Stimulated activated CD4-positive, alpha-beta T cell treated with anti-CD3 and anti-CD28 coated beads, Interleukin-4, amount 100 ng/mL, for 4 hours (primary cell): Measurements from ENCODE around the gene UBL4A.

Source experiments
- DNase-seq, 2 experiments: peaks; one replicate each; pipeline ENCODE4 v3.0.0-alpha.2; 2020

UBL4A gene

DNA sequence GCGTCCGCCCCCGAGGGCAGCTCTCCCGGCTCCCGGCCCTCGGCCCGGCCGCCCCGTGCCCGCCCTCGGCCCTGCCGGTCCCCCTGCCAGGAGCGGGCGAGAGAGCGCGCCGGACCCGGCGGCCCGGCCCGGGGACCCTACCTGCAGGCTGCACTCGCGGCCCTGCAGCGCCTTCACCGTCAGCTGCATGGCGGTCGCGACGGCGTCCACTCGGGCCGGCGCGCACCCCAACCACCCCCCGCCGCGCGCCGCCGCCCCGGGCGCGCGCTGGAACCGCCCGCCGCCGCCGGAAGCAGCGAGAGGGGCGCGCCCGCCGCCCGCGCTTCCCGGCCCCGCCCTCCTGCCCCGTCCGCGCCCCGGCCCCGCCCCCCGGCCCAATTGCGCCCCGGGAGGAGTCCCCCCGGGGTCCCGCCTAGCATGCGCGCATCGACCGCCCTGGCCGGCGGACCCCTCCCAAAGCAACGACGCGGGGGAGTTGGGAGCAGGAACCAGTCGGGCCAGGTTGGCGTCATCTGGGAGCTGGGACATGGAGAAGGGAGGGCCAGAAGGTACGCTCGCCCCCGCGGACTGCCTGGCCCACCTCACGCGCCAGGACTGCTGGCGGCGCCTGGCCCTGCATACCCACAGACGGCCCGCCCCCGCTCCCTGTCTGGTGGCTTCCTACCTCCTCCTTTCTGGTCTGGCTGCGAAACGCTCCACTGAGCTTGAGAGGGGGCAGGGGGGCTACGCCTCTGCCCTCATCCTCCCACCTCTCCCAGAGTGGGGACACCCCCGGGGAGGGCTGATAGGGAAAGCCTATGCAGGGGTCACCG lies at the start of gene UBL4A:
Gene UBL4A, minus strand, starts transcription at position 220 of the 812 bp plus-strand sequence. Its CDS starts 31 bp downstream, at position 189.
- DNase-seq: peak; percentile 22 to 66

DNA sequence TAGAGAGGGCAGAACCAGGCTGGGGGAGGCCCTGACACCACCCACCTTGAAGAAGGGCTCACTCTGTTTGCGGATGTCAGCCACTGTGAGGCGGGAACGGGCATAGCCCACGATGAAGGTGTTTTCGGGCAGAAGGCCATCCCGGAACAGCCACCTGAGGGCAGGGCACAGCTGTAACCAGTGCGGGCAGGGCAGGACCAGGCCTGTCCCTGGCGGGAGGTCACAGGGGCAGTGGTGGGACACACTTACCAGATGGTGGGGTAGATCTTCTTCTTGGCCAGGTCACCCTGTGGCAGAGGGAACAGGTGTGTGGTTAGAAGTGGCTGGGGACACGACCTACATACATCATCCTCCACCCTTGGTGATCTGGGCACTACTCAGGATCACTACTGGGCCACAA lies 49.5 kb upstream of the UBL4A start:
- DNase-seq: no peak

DNA sequence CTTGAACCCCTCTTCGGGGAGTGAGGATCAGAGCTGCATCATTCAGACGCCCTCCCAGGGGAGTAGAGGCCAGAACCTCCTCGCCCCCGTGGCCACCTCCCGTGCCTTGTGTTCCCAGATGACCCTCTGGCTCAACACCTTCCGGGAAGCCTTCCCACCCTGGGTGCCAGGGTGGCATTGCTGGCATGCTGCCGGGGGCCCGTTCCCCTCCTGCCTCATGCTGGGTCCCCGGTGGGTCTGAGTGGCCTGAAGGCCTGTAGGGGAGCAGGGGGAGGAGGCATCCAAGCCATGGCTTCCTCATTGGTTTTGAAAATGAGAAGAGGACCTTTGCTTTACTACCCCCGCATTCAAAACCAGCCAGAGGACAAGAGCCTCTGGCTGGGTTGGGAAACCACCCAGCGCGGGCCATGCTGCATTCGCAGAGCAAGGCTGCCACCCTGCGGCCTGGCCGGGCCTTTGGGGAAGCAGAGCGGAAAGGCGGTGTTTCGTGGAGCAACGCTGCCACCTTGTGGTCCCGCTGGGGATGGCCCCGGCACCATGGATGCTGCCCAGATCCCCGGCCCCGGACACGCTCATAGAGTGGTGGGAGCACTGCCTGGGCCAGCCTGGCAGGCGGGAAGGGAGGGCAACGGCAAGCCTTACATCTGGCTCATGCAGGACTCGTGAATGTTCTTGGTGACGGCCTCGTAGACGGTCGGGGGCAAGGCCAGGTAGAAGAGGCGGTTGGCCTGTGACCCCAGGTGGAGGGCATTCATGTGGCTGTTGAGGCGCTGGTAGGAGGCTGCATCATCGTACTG lies 48.3 kb upstream of the UBL4A start:
- peak; percentile 80 to 82 for DNase-seq

DNA sequence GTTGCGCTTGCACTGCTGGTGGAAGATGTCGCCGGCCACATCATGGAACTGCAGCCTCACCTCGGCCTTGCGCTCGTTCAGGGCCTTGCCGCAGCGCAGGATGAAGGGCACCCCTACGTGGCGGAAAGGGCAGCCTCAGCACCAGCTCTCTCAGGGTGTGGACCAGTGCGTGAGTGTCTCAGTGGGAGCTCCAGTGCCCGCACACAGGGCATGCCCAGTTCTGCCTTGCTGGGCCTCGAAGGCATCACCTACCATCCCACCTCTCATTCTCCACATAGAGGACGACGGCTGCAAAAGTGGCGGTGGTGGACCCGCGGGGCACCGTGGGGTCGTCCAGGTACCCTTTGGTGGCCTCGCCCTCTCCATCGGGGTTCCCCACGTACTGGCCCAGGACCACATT lies 46.3 kb upstream of the UBL4A start:
- no peak for DNase-seq

DNA sequence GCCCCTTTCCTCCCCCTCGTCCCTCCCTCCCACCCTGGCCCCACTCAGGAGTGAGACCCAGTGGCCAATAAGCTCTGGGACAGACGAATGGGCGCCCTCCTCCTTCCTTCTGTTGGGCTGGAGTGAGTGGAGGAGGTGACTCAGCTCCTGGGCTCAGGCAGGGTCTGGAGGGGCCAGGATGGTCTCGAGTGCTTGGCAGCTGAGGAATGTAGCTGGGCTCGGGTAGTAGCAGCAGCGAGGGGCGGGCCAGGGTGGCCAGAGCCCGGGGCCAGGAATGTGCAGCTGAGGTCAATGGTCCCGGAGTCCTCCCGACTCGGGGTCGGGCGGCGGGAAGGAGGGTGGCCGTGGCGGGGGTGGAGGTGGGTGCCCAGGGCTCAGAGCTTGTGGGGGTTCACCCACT lies 45.2 kb upstream of the UBL4A start:
- DNase-seq: no peak

DNA sequence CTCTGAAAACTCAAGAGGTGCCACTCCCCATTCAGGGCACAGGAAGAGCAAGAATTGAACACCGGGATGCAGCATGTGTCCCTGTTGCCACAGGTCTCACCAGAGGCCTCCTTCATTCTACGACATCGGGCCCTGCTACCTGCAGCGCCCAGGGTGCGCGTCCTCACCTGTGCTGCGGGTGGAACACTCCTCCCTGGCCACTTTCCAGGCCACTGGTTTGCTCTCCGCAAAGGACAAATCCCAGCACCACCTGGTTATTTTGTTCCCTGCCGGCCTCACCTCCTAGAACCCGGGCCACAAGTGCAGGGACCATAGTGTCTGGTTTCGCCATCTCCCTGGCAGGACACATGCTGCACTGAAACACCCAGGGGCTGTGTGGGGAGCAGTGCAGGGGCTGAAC lies 43.9 kb upstream of the UBL4A start:
- DNase-seq: no peak

DNA sequence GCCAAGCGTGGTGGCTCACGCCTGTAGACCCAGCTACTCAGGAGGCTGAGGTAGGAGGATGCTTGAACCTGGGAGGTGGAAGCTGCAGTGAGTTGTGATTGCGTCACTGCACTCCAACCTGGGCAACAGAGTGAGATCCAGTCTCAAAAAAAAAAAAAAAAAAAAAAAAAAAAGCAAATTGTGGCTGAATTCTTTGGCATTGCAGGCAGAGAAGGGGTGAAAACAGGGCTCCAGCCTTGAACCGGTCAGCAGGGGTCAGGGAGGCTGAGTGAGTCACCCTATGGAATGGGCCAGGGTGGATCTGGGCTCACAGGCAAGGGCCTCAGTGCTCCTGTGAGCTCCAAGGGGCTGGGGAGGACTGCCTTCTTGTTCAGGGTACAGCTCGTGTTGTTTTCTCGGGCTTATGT lies 42.8 kb upstream of the UBL4A start:
- no peak for DNase-seq

DNA sequence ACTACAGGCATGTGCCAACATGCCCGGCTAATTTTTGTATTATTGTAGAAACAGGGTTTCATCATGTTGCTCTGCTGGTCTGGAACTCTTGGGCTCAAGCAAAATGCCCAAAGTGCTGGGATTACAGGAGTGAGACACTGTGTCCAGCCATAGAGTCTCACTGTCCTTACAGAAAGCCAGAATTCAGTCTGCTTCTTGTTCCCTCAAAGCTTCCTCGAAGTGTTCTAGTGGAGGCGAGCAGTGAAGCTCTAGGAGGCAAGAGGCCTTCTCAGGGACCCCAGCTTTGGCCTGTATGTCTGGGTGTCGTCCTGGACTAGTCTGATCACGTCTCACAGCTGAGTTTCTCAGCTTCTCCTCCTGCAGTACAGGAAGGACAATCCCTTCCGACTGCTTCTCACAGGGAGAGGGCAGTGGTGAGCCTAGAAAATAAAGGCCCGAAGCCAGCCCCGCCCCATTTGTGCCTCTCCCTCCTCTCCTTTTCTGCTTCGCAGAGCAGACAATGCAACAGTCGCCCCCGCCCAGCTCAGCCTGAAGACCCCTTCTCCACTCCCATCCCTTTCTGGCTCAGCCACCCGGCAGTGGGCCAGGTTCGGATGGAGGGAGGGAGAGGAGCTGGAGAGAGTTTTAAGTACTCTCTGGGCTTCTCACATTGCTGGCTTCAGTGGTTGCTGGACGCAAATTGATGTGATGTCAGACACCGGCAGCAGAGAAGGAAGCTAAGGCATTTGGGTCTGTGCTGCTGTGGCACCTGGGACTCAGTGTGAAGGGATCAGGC lies 40.7 kb upstream of the UBL4A start:
- peak; percentile 51 to 52 for DNase-seq

DNA sequence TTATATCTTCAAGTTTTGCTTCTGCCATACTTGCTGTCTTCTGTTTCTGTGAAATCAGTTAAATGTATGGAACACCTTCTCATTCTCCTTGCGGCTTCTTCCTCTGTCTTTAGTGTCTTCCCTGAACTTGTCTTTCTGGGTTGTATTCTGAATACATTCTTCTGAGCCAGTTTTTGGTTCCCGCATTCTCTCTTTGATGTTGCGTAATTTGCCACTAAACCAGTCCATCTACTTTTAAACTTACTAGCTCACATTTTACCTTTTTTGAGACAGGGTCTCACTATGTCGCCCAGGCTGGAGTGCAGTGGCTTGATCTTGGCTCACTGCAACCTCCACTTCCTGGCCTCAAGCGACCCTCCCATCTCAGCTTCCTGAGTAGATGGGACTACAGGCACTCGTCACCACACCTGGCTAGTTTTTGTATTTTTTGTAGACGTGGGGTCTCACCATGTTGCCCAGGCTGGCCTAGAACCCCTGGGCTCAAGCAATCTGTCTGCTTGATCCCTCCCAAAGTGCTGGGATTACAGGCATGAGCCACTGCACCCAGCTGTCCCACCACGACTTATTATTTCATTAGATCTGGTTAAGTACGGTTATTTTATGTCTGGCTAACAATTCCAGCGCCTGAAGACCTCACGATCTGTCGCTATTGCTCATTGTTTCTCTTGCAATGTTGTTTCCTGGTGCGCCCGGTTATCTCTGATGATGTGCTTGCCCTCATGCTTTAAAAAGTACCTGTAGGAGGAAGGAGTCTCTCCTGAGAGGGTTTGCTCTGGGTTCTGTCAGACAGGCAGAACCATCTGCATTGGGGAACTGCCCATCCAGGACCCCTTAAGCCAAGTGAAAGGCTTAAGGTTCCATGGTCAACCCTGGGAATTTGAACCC lies 39.4 kb upstream of the UBL4A start:
- DNase-seq: no peak

DNA sequence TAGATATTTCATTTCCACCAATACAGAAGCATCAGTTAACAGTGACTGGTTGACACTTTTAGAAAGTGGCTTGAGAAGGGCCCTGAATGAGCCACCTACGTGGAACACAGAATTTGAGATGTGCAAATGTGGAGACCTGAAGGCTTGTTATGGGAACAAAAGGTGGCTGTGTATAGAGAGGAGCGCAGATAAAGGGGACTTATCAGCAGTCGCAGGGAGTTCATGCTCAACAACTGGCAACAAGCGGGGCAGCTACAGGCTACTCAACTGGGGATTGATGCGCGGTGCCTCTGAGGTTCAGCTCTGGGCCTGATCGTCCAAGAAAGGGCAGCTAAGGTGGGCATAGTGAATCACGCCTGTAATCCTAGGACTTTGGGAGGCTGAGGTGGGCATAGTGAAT lies 33.0 kb upstream of the UBL4A start:
- no peak for DNase-seq

DNA sequence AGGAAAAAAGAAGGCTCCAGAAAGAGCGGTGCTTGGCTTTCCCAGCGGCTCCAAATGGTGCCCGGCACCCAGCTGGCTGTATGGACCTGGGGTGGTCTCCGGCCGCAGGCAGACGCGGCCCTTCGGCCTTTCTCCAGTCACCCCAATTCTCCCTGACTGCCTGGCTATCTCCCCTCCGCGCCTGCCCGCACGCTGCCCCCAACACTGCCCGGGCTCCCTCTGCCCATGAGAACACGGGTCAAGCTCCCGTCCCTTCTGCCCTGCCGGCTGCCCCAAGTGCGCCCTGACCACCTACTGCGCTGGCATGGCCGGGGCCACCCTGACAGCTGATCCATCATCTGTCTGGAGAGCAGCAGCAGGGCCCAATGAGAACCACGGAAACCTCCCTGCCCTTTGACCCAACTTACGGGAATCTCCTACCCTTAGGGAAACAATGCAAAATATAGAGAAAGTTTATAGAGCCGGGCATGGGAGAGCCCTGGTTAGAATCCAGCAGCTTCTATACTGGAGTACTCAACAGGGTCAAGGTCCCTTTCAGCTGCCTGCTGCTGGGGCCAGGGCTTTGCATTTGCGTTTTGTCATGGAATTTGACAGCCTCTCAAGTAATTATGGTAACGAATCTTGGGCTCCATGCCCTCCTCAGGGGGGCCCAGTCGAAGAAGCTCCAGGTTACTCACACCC lies 30.8 kb upstream of the UBL4A start:
- DNase-seq: no peak

DNA sequence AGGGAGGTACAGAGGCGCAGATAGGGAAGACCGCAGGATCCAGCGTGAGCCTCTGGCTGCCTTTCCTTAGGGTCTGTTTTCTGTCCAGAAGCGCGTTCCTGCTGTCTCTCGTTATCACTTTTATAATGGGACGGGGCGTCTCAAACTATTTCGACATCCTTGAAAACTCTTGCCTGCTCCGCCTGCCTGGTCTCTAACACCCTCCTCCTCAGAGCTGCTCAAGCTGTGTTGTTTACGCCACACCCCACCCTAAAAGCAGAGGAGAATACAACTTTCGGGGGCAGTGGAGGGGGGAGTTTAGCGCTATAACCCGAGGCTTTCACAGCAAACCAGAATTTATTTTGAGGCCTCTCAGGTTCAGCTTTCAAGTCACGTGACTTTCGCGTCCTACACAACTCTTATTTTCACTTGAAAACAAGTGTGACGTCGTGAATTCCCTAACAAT lies 30.3 kb upstream of the UBL4A start:
- DNase-seq: no peak

DNA sequence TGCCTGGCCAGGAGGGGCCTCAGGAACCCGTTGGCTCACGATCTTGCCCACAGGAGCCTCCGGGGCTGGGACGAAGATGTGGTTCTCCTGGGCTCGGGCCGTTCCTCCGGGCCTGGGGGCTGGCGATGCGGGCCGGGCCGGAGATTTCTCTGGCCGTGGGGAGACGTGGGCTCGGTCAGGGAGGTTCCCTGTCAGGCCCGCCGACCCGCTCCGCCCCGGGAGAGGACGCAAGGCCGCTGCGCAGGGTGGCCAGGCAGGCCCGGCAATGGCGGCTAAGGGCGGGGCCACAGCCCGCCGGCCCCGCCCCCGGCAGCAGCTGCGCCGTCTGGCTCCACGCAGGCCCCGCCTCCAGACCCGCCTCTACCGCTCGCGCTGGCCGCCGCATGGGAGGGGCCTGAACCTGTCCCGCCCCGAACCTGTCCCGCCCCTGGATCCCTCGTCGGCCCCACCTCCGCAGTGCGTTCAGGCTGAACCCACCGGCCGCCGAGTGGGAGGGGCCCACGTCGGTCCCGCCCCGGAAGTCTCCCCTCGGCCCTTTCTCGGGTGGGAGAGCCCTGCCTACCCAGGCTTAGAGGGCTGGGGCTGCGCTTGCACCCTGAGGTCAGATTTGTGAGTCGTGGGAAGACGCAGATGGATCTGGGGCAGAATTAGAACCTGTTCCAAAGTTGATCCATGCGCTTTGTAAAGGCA lies 29.7 kb upstream of the UBL4A start, which contains the start of gene FAM3A:
Gene FAM3A, minus strand, starts transcription at position 267 of the 690 bp plus-strand sequence. CDS start 460 bp downstream, outside the sequence.
- DNase-seq: peak; percentile 91

DNA sequence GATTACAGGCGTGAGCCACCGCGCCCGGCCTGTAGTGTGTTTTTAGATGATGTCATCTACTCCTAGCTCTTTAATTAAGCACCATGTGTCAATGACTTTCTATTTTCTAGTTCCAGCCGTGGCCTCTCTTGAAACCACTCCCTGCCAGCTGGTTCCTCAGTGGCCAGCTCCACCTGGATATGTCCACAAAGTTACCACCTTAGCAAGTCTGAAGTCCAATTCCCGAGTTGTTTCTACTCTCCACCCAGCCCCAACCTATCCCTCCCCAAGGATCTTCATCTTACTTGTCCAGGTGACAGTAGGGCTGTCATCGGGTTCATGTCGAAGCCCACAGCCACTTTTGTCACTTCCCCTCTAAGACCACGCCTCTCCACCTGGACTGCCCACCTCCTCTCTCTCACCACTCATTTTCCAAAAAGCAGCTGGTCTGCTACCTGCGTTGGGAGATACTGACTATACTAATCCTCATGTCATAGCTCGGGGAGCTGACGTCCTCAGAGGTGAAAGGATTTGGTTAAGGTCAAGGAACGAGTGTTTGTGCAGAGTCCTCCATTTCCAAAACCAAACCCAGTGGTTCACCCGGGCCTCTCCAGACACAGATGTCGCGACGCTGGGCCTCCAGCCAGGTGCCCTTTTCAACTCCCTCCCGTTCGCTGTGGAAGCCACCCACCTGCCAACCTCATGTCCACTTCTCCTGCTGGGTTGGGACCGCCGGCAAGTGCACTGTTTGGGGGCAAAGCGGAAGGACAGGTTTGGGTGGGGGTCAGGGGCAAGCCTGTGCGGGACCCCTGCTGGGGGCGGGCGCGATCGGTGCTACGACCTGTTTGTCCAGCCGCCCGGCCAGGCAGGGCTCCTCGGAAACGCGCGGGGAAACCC lies 28.9 kb upstream of the UBL4A start:
- no peak for DNase-seq

DNA sequence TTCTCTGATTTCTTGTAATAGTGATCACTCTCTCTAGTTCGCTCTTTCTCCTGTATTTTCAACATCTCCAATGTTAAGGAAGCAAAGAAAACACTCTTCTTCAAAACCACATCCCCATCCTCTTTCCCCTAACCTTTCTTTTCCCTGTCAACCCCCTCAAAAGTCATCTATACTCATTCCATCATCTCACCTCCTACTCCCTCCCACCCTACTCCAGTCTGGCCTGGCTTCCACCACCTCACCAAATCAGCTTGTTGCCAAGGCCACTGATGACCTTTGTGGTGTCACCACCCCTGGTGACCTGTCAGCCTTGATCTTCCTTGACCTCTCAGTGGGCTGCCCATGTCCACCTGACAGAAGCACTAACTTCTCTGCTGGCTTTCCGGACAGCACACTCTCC lies 27.3 kb upstream of the UBL4A start:
- DNase-seq: no peak

DNA sequence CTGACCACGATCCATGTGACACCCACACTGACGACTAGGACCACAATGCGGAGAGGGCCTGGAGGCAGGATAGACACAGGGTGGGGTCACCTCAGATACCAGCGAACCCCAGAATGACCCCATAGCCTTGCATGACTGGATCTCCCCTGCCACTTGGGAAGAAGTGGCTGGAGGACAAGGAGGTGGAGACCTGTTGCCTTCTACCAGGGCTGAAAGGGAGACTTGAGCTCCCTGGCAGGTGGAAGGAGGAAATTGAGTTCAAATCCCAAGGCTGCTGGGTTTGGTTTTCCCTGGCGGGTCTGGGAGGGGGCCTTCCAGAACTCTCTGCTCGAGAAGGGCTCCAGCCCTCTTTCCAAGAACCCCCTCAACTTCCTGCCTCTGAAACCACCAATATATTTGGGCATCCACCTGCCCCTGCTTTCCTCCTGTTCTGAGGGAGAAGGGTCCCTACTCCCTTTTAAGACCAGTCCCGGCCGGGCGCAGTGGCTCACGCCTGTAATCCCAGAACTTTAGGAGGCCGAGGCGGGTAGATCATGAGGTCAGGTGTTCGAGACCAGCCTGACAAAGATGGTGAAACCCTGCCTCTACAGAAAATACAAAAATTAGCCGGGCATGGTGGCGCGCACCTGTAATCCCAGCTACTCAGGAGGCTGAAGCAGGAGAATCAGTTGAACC lies 26.6 kb upstream of the UBL4A start:
- DNase-seq: no peak

DNA sequence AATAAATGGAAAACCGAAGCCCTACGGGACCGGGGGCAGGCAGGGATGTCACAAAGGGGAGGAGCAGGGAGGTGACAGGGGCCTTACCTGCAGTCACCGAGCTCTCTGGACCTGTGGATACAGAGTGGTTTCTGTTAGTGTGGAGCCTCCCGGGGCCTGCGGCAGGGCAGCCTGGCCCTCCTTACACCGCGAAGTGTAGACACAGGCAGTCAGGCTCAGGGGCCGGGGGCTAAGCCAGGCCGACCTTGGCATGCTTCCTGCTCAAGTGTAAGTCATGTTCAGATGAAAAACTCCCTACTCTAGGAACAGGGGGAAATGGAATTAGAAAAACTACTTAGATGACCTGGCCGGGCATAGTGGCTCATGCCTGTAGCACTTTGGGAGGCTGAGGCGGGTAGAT lies 25.3 kb upstream of the UBL4A start:
- DNase-seq: no peak

DNA sequence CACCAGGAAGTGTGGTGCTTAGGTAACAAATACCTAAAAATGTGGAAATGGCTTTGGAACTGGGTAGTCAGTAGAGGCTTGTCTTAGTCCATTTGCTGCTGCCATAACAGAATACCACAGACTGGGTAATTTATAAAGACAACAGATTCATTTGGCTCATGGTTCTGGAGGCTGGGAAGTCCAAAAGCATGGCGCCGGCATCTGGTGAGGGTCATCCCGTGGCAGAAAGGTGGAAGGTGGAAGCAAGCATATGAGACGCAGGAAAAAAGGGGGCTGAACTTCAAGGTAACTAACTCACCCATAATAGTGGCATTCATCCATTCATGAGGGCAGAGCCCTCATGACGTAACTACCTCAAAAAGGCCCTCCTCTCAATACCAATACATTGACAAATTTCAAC lies 23.0 kb upstream of the UBL4A start:
- DNase-seq: no peak

DNA sequence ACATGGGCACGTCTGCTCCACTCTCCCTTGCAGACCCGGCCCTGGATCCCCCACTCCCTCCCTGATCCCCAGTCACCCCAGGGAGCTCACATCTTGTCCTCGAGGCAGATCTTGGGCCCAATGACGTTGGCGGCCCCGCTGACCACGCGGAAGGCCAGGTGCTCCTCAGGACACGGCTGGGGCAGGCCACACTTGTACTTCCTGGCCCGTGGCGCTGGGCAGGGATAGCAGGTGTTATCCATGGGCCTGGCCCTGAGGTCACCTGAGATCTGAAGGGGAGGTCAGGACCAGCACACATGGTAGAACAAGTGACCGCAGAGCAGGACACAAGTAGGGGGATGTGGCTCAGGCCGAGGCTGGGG lies 21.9 kb upstream of the UBL4A start:
- no peak for DNase-seq
